ENCODE results near the gene SORL1-AS1.

The SORL1-AS1 gene

GRCh38 chr11:121437018-121437685 lies 15.6 kb downstream of the SORL1-AS1 start (continued):
- TF ChIP-seq ELF1 (IDR thresholded peaks at IDR 0.05) (no peak), TCF12 (IDR thresholded peaks at IDR 0.05) (no peak)

DNA sequence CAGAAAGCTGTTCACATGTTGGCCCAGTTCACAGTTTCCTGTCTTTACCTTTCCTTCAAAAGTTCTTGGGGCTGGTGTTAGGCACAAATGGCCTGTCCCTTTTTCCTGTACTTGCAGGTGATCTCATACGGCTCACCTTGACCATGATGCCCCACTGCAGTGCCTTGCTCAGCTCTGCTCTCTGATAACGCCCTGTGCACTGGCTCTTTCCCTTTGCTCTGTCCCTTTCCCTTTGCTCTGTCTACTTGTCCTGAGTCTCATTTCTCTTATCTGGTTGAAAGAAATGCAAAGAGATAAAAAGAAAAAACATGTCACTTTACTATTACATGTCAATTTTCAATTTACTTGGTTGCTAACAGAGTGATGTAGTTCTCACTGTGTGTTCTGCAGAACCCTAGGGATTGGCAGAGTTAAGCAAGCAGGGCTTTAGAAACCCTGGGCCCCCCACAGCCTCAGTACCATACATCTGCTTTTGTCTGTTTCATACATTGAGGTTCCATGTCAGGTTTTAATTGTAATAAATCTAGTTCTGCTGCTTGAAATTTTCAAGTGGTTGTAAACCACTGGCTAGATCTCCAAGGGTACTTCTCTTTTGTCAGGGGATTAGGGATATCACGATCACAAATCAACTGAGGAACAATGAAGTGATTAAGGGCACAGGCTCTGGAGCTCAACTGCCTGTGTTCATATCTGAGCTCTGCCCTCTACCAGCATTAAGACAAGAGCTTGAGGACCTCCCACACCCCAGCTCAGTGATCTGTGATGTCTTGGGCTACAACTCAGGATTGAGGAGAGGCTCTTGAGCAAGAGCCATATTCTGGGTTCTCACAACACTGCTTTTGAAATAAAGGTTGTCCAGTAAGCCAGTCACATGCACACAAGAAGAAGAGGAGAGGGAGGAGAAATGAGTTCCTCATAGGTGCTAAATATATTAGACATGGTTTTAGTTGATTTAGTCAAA lies 16.9 kb downstream of the SORL1-AS1 start:
- CTCF ChIA-PET, result interaction anchor here (0.6 to 2.7 kb wide), 5 partner anchors 9 to 1070 kb away, joined by 3 to 9 read pairs (median 3); no protein-coding TSS in a partner anchor
- Histone ChIP-seq H3K27ac (ENCODE audit: low read depth in 2 of 2, low read length in 1 of 2) (no peak overlapping the region), H3K79me2 (ENCODE audit: insufficient read depth) (no peaks in the 10 kb centered on the region), H3K4me2 (no peak overlapping the region), H3K36me3 (replicated peaks in 1 of 2; ENCODE audit: control insufficient read depth in 1 of 2, insufficient read depth in 2 of 2, low read length in 1 of 2) (no peaks in the 10 kb centered on the region), H3K9me3 (no peaks in the 10 kb centered on the region), H3K9ac (no peak overlapping the region), H3K4me1 (ENCODE audit: control insufficient read depth in 1 of 2, insufficient read depth in 2 of 2, low read depth in 1 of 2, low read length in 1 of 2) (no peaks in the 10 kb centered on the region), H3F3A (replicated peaks; ENCODE audit: insufficient read depth) (no peaks in the 10 kb centered on the region), H3K27me3 (ENCODE audit: insufficient read depth) (no peaks in the 10 kb centered on the region), H3K4me3 (ENCODE audit: low read depth in 2 of 2, low read length in 1 of 2) (no peak overlapping the region), H4K20me1 (ENCODE audit: insufficient read depth) (no peaks in the 10 kb centered on the region), H2AFZ (ENCODE audit: low read depth) (no peak overlapping the region), H3K9me2 (no peaks in the 10 kb centered on the region)
- WGBS (ENCODE audit: low lambda C conversion rate), result 57% methylated on average over 3 of the region's 3 CpGs
- no peak for DNase-seq
- POLR2A ChIA-PET, result no interaction called here
- TF ChIP-seq NRF1 (IDR thresholded peaks at IDR 0.05; ENCODE audit: low read depth, low read length) (no peak), IRF3 (IDR thresholded peaks at IDR 0.05; ENCODE audit: low read depth, low read length) (no peak), SIN3A (IDR thresholded peaks at IDR 0.05; ENCODE audit: borderline replicate concordance, low read depth, low read length) (no peak), RCOR1 (IDR thresholded peaks at IDR 0.05; ENCODE audit: low read length) (no peak), RXRA (IDR thresholded peaks at IDR 0.05; ENCODE audit: borderline replicate concordance, low read depth) (no peak), GABPA (IDR thresholded peaks at IDR 0.05; ENCODE audit: low read depth) (no peak), CHD2 (IDR thresholded peaks at IDR 0.05; ENCODE audit: low read length, partially characterized antibody) (no peak), TCF12 (IDR thresholded peaks at IDR 0.05) (no peak), SMC3 (IDR thresholded peaks at IDR 0.05; ENCODE audit: low read depth, low read length) (no peak), NFIC (IDR thresholded peaks at IDR 0.05; ENCODE audit: borderline replicate concordance) (no peak), RFX5 (IDR thresholded peaks at IDR 0.05; ENCODE audit: low read length) (no peak), CTCF (IDR thresholded peaks at IDR 0.05) (no peak), TAF1 (IDR thresholded peaks at IDR 0.05; ENCODE audit: borderline replicate concordance, low read depth, low read length) (no peak), MAX (IDR thresholded peaks at IDR 0.05; ENCODE audit: low read depth) (no peak), FOXM1 (IDR thresholded peaks at IDR 0.05; ENCODE audit: low read depth) (no peak), TEAD4 (IDR thresholded peaks at IDR 0.05; ENCODE audit: borderline replicate concordance, insufficient read depth) (no peak), JUND (IDR thresholded peaks at IDR 0.05) (no peak), USF2 (IDR thresholded peaks at IDR 0.05; ENCODE audit: borderline replicate concordance, low read depth, low read length) (no peak)
- TF ChIP-seq, protein P1, sequence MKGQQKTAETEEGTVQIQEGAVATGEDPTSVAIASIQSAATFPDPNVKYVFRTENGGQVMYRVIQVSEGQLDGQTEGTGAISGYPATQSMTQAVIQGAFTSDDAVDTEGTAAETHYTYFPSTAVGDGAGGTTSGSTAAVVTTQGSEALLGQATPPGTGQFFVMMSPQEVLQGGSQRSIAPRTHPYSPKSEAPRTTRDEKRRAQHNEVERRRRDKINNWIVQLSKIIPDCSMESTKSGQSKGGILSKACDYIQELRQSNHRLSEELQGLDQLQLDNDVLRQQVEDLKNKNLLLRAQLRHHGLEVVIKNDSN (IDR thresholded peaks at IDR 0.05; ENCODE audit: borderline replicate concordance, low read depth), result no peak

Data from SK-N-SH (cell line).